ENCODE results near the gene TBX10.
"Not testable (repeated sequence)": the region's sequence is repeated elsewhere in the genome, so short reads cannot be mapped to it uniquely, and the experiment has no call there.

DNA sequence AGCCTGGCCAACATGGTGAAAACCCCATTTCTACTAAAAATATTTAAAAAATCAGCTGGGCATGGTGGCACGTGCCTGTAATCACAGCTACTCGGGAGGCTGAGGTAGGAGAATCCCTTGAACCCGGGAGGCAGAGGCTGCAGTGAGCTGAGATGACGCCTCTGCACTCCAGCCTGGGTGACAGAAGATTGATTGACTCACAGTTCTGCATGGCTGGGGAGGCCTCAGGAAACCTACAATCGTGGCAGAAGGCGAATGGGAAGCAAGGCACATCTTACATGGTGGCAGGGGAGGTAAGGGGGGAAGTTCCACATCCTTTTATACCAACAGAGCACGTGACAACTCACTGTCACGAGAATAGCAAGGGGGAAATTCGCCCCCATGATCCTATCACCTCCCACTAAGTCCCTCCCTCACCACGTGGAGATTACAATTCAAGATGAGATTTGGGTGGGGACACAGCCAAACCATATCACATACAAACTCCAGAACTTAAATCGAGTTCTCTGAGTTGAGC, 50.6 kb downstream of the TBX10 start:
- not testable (repeated sequence) for TF ChIP-seq YY1 (IDR thresholded peaks at IDR 0.05; ENCODE audit: insufficient read depth, insufficient read length); ZNF274 (IDR thresholded peaks at IDR 0.05; ENCODE audit: low read depth, low read length); SUZ12 (IDR thresholded peaks at IDR 0.05; ENCODE audit: extremely low read depth, insufficient read depth, insufficient read length)

Measured in NT2/D1 (cell line).